Neural progenitor cell (in vitro differentiated cells): ENCODE data around the gene THOC5. TPM values are rescaled to one million over a fixed set of nuclear protein-coding genes. Genes with fewer than 3 reads are reported as not detected.
A peak's percentile ranks its signal among the peaks of the same experiment; 100 is the strongest.
"Not testable (repeated sequence)": the region's sequence is repeated elsewhere in the genome, so short reads cannot be mapped to it uniquely, and the experiment has no call there.

ENCODE experiments used
- DNase-seq: peaks from one replicate; pipeline ENCODE4 v3.0.0-alpha.2; 2016; ENCODE audit warnings: low spot score
- H2AFZ ChIP-seq: fragments of 200-600 bp; sonication (generic); replicated peaks from 2 replicates; pipeline ENCODE4 v1.6.1; 2016; ENCODE audit warnings: antibody characterized with exemption
- H3F3A ChIP-seq: fragments of 200-600 bp; sonication (generic); 2 replicates; pipeline ENCODE4 v1.6.1; 2016; ENCODE audit warnings: antibody characterized with exemption, low read depth
- H3K27ac ChIP-seq: fragments of 200-600 bp; sonication (generic); 2 replicates; pipeline ENCODE4 v1.5.1; 2016; ENCODE audit warnings: mild to moderate bottlenecking
- H3K27me3 ChIP-seq: fragments of 200-600 bp; sonication (generic); 2 replicates; pipeline ENCODE4 v1.6.1; 2016; ENCODE audit warnings: mild to moderate bottlenecking, moderate library complexity
- H3K36me3 ChIP-seq: fragments of 200-600 bp; sonication (generic); 2 replicates; pipeline ENCODE4 v1.5.1; 2016
- H3K4me1 ChIP-seq: fragments of 200-600 bp; sonication (generic); 2 replicates; pipeline ENCODE4 v1.6.1; 2016; ENCODE audit warnings: mixed run types
- H3K4me2 ChIP-seq: fragments of 200-600 bp; sonication (generic); 2 replicates; pipeline ENCODE4 v1.6.1; 2016
- H3K4me3 ChIP-seq: fragments of 200-600 bp; sonication (generic); 2 replicates; pipeline ENCODE4 v1.5.1; 2016
- H3K79me2 ChIP-seq: fragments of 200-600 bp; sonication (generic); 2 replicates; pipeline ENCODE4 v1.6.1; 2016; ENCODE audit warnings: low read depth
- H3K9ac ChIP-seq: fragments of 200-600 bp; sonication (generic); 2 replicates; pipeline ENCODE4 v1.6.1; 2016
- H3K9me3 ChIP-seq: fragments of 200-600 bp; sonication (generic); 2 replicates; pipeline ENCODE4 v1.5.1; 2016; ENCODE audit warnings: low read depth
- H4K20me1 ChIP-seq: fragments of 200-600 bp; sonication (generic); 2 replicates; pipeline ENCODE4 v1.6.1; 2016; ENCODE audit warnings: low read depth
- H3K27ac Mint-ChIP-seq: 3 replicates; pipeline ENCODE4 v1.8.0; 2021; ENCODE audit warnings: mixed read lengths
- H3K27me3 Mint-ChIP-seq: 2 replicates; pipeline ENCODE4 v1.8.0; 2022; ENCODE audit warnings: low read depth, mild to moderate bottlenecking, inconsistent platforms, moderate library complexity, mixed read lengths; ENCODE audit not compliant: insufficient read depth
- H3K36me3 Mint-ChIP-seq: 3 replicates; pipeline ENCODE4 v1.8.0; 2021; ENCODE audit warnings: mixed read lengths
- H3K4me1 Mint-ChIP-seq: 3 replicates; pipeline ENCODE4 v1.8.0; 2021; ENCODE audit warnings: mixed read lengths
- H3K4me3 Mint-ChIP-seq: 3 replicates; pipeline ENCODE4 v1.8.0; 2021; ENCODE audit warnings: mild to moderate bottlenecking, moderate library complexity, mixed read lengths
- H3K9me3 Mint-ChIP-seq: 3 replicates; pipeline ENCODE4 v1.8.0; 2020; ENCODE audit warnings: mixed read lengths
- CTCF ChIP-seq: fragments of 200-600 bp; sonication (generic); IDR thresholded peaks from 2 replicates; pipeline ENCODE4 v1.5.1; 2017; ENCODE audit warnings: antibody characterized with exemption, mild to moderate bottlenecking
- EZH2 ChIP-seq: fragments of 200-600 bp; sonication (generic); IDR thresholded peaks from 2 replicates; pipeline ENCODE4 v1.6.1; 2017; ENCODE audit warnings: antibody characterized with exemption, mild to moderate bottlenecking, moderate library complexity
- EZH2phosphoT487 ChIP-seq: fragments of 200-600 bp; sonication (generic); IDR thresholded peaks from 2 replicates; pipeline ENCODE4 v1.6.1; 2017; ENCODE audit warnings: antibody characterized with exemption
- total RNA-seq: library from RNA; depleted of rRNA; stranded (reverse); fragments of >200 nt; gene quantifications from 2 replicates; pipeline ENCODE4 v1.2.3, GENCODE V29; 2015; ENCODE audit warnings: low replicate concordance

The THOC5 gene
- total RNA-seq, 1 donor from 2014 or later = 42.9 TPM

- TF ChIP-seq EZH2phosphoT487 (no peak), EZH2 (no peak)
- no peaks in the 10 kb centered on the region for H3K9me3 Mint-ChIP-seq
- peak; percentile 76 for DNase-seq
- H3K27ac Mint-ChIP-seq = peak overlapping the region; percentile 95
- Histone ChIP-seq H3K9ac (no peak overlapping the region), H3K79me2 (no peaks in the 10 kb centered on the region), H3F3A (peaks cover 33% of the 10 kb centered on the region), H4K20me1 (peaks cover 10% of the 10 kb centered on the region), H3K27ac (peak overlapping the region; percentile 94), H3K36me3 (no peaks in the 10 kb centered on the region), H3K27me3 (no peaks in the 10 kb centered on the region), H3K4me2 (peak overlapping the region; percentile 55), H2AFZ (no peak overlapping the region), H3K9me3 (no peaks in the 10 kb centered on the region), H3K4me3 (no peak overlapping the region), H3K4me1 (peaks cover 11% of the 10 kb centered on the region)
- H3K4me3 Mint-ChIP-seq = no peak overlapping the region
- peaks cover 12% of the 10 kb centered on the region for H3K4me1 Mint-ChIP-seq
- peaks cover 7% of the 10 kb centered on the region for H3K27me3 Mint-ChIP-seq
- H3K36me3 Mint-ChIP-seq = peaks cover 16% of the 10 kb centered on the region
Observed at GRCh38 chr22:29503811-29504372, 49.7 kb downstream of the THOC5 start.

GRCh38 chr22:29499852-29500251 is 53.7 kb downstream of the THOC5 start:
- no peak overlapping the region for H3K9ac ChIP-seq
- no peak overlapping the region for H3K27ac ChIP-seq
- no peaks in the 10 kb centered on the region for H3K27me3 ChIP-seq
- Mint-ChIP-seq H3K4me1 (peaks cover 10% of the 10 kb centered on the region), H3K9me3 (peaks cover 2% of the 10 kb centered on the region), H3K4me3 (no peak overlapping the region), H3K36me3 (peaks cover 10% of the 10 kb centered on the region), H3K27me3 (peaks cover 3% of the 10 kb centered on the region), H3K27ac (no peak overlapping the region)
- DNase-seq = no peak
- no peak for TF ChIP-seq EZH2
- H3K4me1 ChIP-seq = peaks cover 11% of the 10 kb centered on the region
- H3K4me2 ChIP-seq = no peak overlapping the region
- H3K4me3 ChIP-seq = no peak overlapping the region
- H2AFZ ChIP-seq = no peak overlapping the region
- no peaks in the 10 kb centered on the region for H3K9me3 ChIP-seq
- peaks cover 26% of the 10 kb centered on the region for H3F3A ChIP-seq
- H3K36me3 ChIP-seq = no peaks in the 10 kb centered on the region
- H3K79me2 ChIP-seq = no peaks in the 10 kb centered on the region
- peaks cover 10% of the 10 kb centered on the region for H4K20me1 ChIP-seq

- H3K4me1 ChIP-seq = no peaks in the 10 kb centered on the region
- H3K9me3 Mint-ChIP-seq = peaks cover 4% of the 10 kb centered on the region
- H3K27me3 Mint-ChIP-seq = peaks cover 2% of the 10 kb centered on the region
Observed at GRCh38 chr22:29493636-29494035, 59.9 kb downstream of the THOC5 start.

GRCh38 chr22:29491012-29491411 is 62.5 kb downstream of the THOC5 start:
- H3K9me3 Mint-ChIP-seq = peaks cover 4% of the 10 kb centered on the region
- H3K4me1 Mint-ChIP-seq = no peaks in the 10 kb centered on the region
- H3K9me3 ChIP-seq = no peaks in the 10 kb centered on the region
- no peaks in the 10 kb centered on the region for H3K79me2 ChIP-seq
- no peak overlapping the region for H3K4me3 ChIP-seq
- no peaks in the 10 kb centered on the region for H4K20me1 ChIP-seq
- no peaks in the 10 kb centered on the region for H3K4me1 ChIP-seq
- H3K27ac ChIP-seq = no peak overlapping the region
- H3K9ac ChIP-seq = no peak overlapping the region
- no peak overlapping the region for H3K4me2 ChIP-seq
- H3K27me3 Mint-ChIP-seq = peaks cover 2% of the 10 kb centered on the region
- no peak for DNase-seq
- no peak overlapping the region for H3K4me3 Mint-ChIP-seq
- H3K36me3 Mint-ChIP-seq = peaks cover 13% of the 10 kb centered on the region
- no peak overlapping the region for H3K27ac Mint-ChIP-seq
- H3K36me3 ChIP-seq = no peaks in the 10 kb centered on the region
- H3F3A ChIP-seq = no peaks in the 10 kb centered on the region
- H3K27me3 ChIP-seq = no peaks in the 10 kb centered on the region
- no peak for TF ChIP-seq CTCF
- no peak for TF ChIP-seq EZH2phosphoT487
- TF ChIP-seq EZH2 = no peak
- H2AFZ ChIP-seq = no peak overlapping the region

More at GRCh38 chr22:29493636-29494035, 59.9 kb downstream of the THOC5 start:
- Mint-ChIP-seq H3K4me3 (no peak overlapping the region), H3K4me1 (no peaks in the 10 kb centered on the region), H3K36me3 (peaks cover 11% of the 10 kb centered on the region), H3K27ac (no peak overlapping the region)
- Histone ChIP-seq H3K4me3 (no peak overlapping the region), H2AFZ (no peak overlapping the region), H3K36me3 (no peaks in the 10 kb centered on the region), H3K27me3 (no peaks in the 10 kb centered on the region), H4K20me1 (no peaks in the 10 kb centered on the region), H3F3A (no peaks in the 10 kb centered on the region), H3K27ac (no peak overlapping the region), H3K9me3 (no peaks in the 10 kb centered on the region), H3K9ac (no peak overlapping the region), H3K4me2 (no peak overlapping the region), H3K79me2 (no peaks in the 10 kb centered on the region)
- DNase-seq = no peak
- TF ChIP-seq CTCF (no peak), EZH2phosphoT487 (no peak), EZH2 (no peak)

GRCh38 chr22:29489127-29489780 is 64.3 kb downstream of the THOC5 start:
- not testable (repeated sequence) for H3K27me3 Mint-ChIP-seq, H3K9me3 ChIP-seq, H3K36me3 ChIP-seq, H2AFZ ChIP-seq, H3K9ac ChIP-seq, H3K79me2 ChIP-seq, H3K4me2 ChIP-seq, H3K36me3 Mint-ChIP-seq, H3K27me3 ChIP-seq, H3K27ac ChIP-seq, H3K9me3 Mint-ChIP-seq, H3K4me1 ChIP-seq, DNase-seq, H3K4me3 Mint-ChIP-seq, H4K20me1 ChIP-seq, H3K27ac Mint-ChIP-seq, H3K4me3 ChIP-seq, H3K4me1 Mint-ChIP-seq, H3F3A ChIP-seq
